ENCODE measurements around the gene PACSIN2.

Gene PACSIN2

GRCh38 chr22:42855721-42856120, 159.2 kb downstream of the PACSIN2 start:
- Histone ChIP-seq H3K4me3 (ENCODE audit: low read depth, low read length) (peak overlapping the region; percentile 90), H3K36me3 (ENCODE audit: control insufficient read depth, insufficient read depth, low read length) (no peaks in the 10 kb centered on the region), H3K4me1 (ENCODE audit: control insufficient read depth, insufficient read depth, low read length) (no peaks in the 10 kb centered on the region), H3K9ac (ENCODE audit: low read length) (no peak overlapping the region), H3K9me3 (ENCODE audit: control insufficient read depth, insufficient read depth, low read depth, low read length) (peaks cover 3% of the 10 kb centered on the region; the same call in 1 of the 2 replicates), H3K27ac (ENCODE audit: low read depth, low read length) (no peak overlapping the region), H3K27me3 (ENCODE audit: control insufficient read depth, insufficient read depth, low read length) (peaks cover 15% of the 10 kb centered on the region)

- Histone ChIP-seq H3K4me3 (ENCODE audit: low read depth, low read length) (no peak overlapping the region), H3K9ac (ENCODE audit: low read length) (no peak overlapping the region), H3K27ac (ENCODE audit: low read depth, low read length) (no peak overlapping the region), H3K27me3 (ENCODE audit: control insufficient read depth, insufficient read depth, low read length) (peaks cover 15% of the 10 kb centered on the region), H3K9me3 (ENCODE audit: control insufficient read depth, insufficient read depth, low read depth, low read length) (peaks cover 3% of the 10 kb centered on the region; the same call in 1 of the 2 replicates), H3K4me1 (ENCODE audit: control insufficient read depth, insufficient read depth, low read length) (no peaks in the 10 kb centered on the region), H3K36me3 (ENCODE audit: control insufficient read depth, insufficient read depth, low read length) (no peaks in the 10 kb centered on the region)
Measured at GRCh38 chr22:42855211-42855610, 159.7 kb downstream of the PACSIN2 start.

- Histone ChIP-seq H3K27ac (ENCODE audit: low read depth, low read length) (no peak overlapping the region), H3K4me1 (ENCODE audit: control insufficient read depth, insufficient read depth, low read length) (no peaks in the 10 kb centered on the region), H3K36me3 (ENCODE audit: control insufficient read depth, insufficient read depth, low read length) (0 out of 2 replicates have a peak, but pooled peaks cover 3% of the 10 kb centered on the region)
Measured at GRCh38 chr22:42848941-42849550, 165.9 kb downstream of the PACSIN2 start.

GRCh38 chr22:42847110-42847509, 167.8 kb downstream of the PACSIN2 start:
- Histone ChIP-seq H3K4me3 (ENCODE audit: low read depth, low read length) (no peak overlapping the region), H3K36me3 (ENCODE audit: control insufficient read depth, insufficient read depth, low read length) (0 out of 2 replicates have a peak, but pooled peaks cover 3% of the 10 kb centered on the region), H3K9me3 (ENCODE audit: control insufficient read depth, insufficient read depth, low read depth, low read length) (no peaks in the 10 kb centered on the region), H3K9ac (ENCODE audit: low read length) (no peak overlapping the region), H3K27ac (ENCODE audit: low read depth, low read length) (no peak overlapping the region), H3K27me3 (ENCODE audit: control insufficient read depth, insufficient read depth, low read length) (no peaks in the 10 kb centered on the region), H3K4me1 (ENCODE audit: control insufficient read depth, insufficient read depth, low read length) (no peaks in the 10 kb centered on the region)

More at GRCh38 chr22:42848941-42849550, 165.9 kb downstream of the PACSIN2 start:
- H3K9me3 ChIP-seq (ENCODE audit: control insufficient read depth, insufficient read depth, low read depth, low read length): no peaks in the 10 kb centered on the region
- H3K4me3 ChIP-seq (ENCODE audit: low read depth, low read length): no peak overlapping the region
- no peaks in the 10 kb centered on the region for H3K27me3 ChIP-seq (ENCODE audit: control insufficient read depth, insufficient read depth, low read length)
- no peak overlapping the region for H3K9ac ChIP-seq (ENCODE audit: low read length)

GRCh38 chr22:42844756-42845155, 170.2 kb downstream of the PACSIN2 start:
- Histone ChIP-seq H3K9me3 (ENCODE audit: control insufficient read depth, insufficient read depth, low read depth, low read length) (no peaks in the 10 kb centered on the region), H3K4me3 (ENCODE audit: low read depth, low read length) (no peak overlapping the region), H3K4me1 (ENCODE audit: control insufficient read depth, insufficient read depth, low read length) (no peaks in the 10 kb centered on the region), H3K9ac (ENCODE audit: low read length) (no peak overlapping the region), H3K27me3 (ENCODE audit: control insufficient read depth, insufficient read depth, low read length) (no peaks in the 10 kb centered on the region), H3K27ac (ENCODE audit: low read depth, low read length) (no peak overlapping the region), H3K36me3 (ENCODE audit: control insufficient read depth, insufficient read depth, low read length) (peaks cover 14% of the 10 kb centered on the region; the same call in 1 of the 2 replicates)

- peaks cover 14% of the 10 kb centered on the region; the same call in 1 of the 2 replicates for H3K36me3 ChIP-seq (ENCODE audit: control insufficient read depth, insufficient read depth, low read length)
- no peak overlapping the region for H3K4me3 ChIP-seq (ENCODE audit: low read depth, low read length)
- H3K27ac ChIP-seq (ENCODE audit: low read depth, low read length): no peak overlapping the region
- no peaks in the 10 kb centered on the region for H3K4me1 ChIP-seq (ENCODE audit: control insufficient read depth, insufficient read depth, low read length)
- no peaks in the 10 kb centered on the region for H3K9me3 ChIP-seq (ENCODE audit: control insufficient read depth, insufficient read depth, low read depth, low read length)
- no peak overlapping the region for H3K9ac ChIP-seq (ENCODE audit: low read length)
- no peaks in the 10 kb centered on the region for H3K27me3 ChIP-seq (ENCODE audit: control insufficient read depth, insufficient read depth, low read length)
Measured at GRCh38 chr22:42842658-42843370, 172.1 kb downstream of the PACSIN2 start.

- Histone ChIP-seq H3K27me3 (ENCODE audit: control insufficient read depth, insufficient read depth, low read length) (no peaks in the 10 kb centered on the region), H3K4me3 (ENCODE audit: low read depth, low read length) (no peak overlapping the region), H3K9ac (ENCODE audit: low read length) (no peak overlapping the region), H3K27ac (ENCODE audit: low read depth, low read length) (no peak overlapping the region), H3K9me3 (ENCODE audit: control insufficient read depth, insufficient read depth, low read depth, low read length) (no peaks in the 10 kb centered on the region), H3K4me1 (ENCODE audit: control insufficient read depth, insufficient read depth, low read length) (no peaks in the 10 kb centered on the region), H3K36me3 (ENCODE audit: control insufficient read depth, insufficient read depth, low read length) (peaks cover 14% of the 10 kb centered on the region; the same call in 1 of the 2 replicates)
Measured at GRCh38 chr22:42841444-42841843, 173.5 kb downstream of the PACSIN2 start.

GRCh38 chr22:42837556-42837955, 177.4 kb downstream of the PACSIN2 start:
- Histone ChIP-seq H3K27ac (ENCODE audit: low read depth, low read length) (no peak overlapping the region), H3K4me1 (ENCODE audit: control insufficient read depth, insufficient read depth, low read length) (no peaks in the 10 kb centered on the region), H3K36me3 (ENCODE audit: control insufficient read depth, insufficient read depth, low read length) (peaks cover 28% of the 10 kb centered on the region; the same call in 1 of the 2 replicates), H3K27me3 (ENCODE audit: control insufficient read depth, insufficient read depth, low read length) (no peaks in the 10 kb centered on the region), H3K9ac (ENCODE audit: low read length) (no peak overlapping the region), H3K4me3 (ENCODE audit: low read depth, low read length) (no peak overlapping the region), H3K9me3 (ENCODE audit: control insufficient read depth, insufficient read depth, low read depth, low read length) (no peaks in the 10 kb centered on the region)

GRCh38 chr22:42836026-42836425, 178.9 kb downstream of the PACSIN2 start:
- H3K4me3 ChIP-seq (ENCODE audit: low read depth, low read length): no peak overlapping the region
- H3K27me3 ChIP-seq (ENCODE audit: control insufficient read depth, insufficient read depth, low read length): no peaks in the 10 kb centered on the region
- H3K27ac ChIP-seq (ENCODE audit: low read depth, low read length): no peak overlapping the region
- no peaks in the 10 kb centered on the region for H3K4me1 ChIP-seq (ENCODE audit: control insufficient read depth, insufficient read depth, low read length)
- H3K36me3 ChIP-seq (ENCODE audit: control insufficient read depth, insufficient read depth, low read length): peaks cover 29% of the 10 kb centered on the region
- no peaks in the 10 kb centered on the region for H3K9me3 ChIP-seq (ENCODE audit: control insufficient read depth, insufficient read depth, low read depth, low read length)
- no peak overlapping the region for H3K9ac ChIP-seq (ENCODE audit: low read length)

- Histone ChIP-seq H3K36me3 (ENCODE audit: control insufficient read depth, insufficient read depth, low read length) (peaks cover 24% of the 10 kb centered on the region), H3K4me1 (ENCODE audit: control insufficient read depth, insufficient read depth, low read length) (no peaks in the 10 kb centered on the region), H3K27me3 (ENCODE audit: control insufficient read depth, insufficient read depth, low read length) (no peaks in the 10 kb centered on the region), H3K4me3 (ENCODE audit: low read depth, low read length) (no peak overlapping the region), H3K9me3 (ENCODE audit: control insufficient read depth, insufficient read depth, low read depth, low read length) (no peaks in the 10 kb centered on the region), H3K9ac (ENCODE audit: low read length) (no peak overlapping the region), H3K27ac (ENCODE audit: low read depth, low read length) (no peak overlapping the region)
Measured at GRCh38 chr22:42834177-42834949, 180.6 kb downstream of the PACSIN2 start.

- Histone ChIP-seq H3K27ac (ENCODE audit: low read depth, low read length) (no peak overlapping the region), H3K27me3 (ENCODE audit: control insufficient read depth, insufficient read depth, low read length) (no peaks in the 10 kb centered on the region), H3K36me3 (ENCODE audit: control insufficient read depth, insufficient read depth, low read length) (peaks cover 24% of the 10 kb centered on the region), H3K9ac (ENCODE audit: low read length) (no peak overlapping the region), H3K4me1 (ENCODE audit: control insufficient read depth, insufficient read depth, low read length) (no peaks in the 10 kb centered on the region), H3K9me3 (ENCODE audit: control insufficient read depth, insufficient read depth, low read depth, low read length) (no peaks in the 10 kb centered on the region), H3K4me3 (ENCODE audit: low read depth, low read length) (no peak overlapping the region)
Measured at GRCh38 chr22:42833104-42833503, 181.8 kb downstream of the PACSIN2 start.

Measured in HUES6 (cell line).